Measurements from ENCODE around the gene FAM53A. TPM values are rescaled to one million over a fixed set of nuclear protein-coding genes. Genes with fewer than 3 reads are reported as not detected.

The FAM53A gene
- total and polyA plus RNA-seq, 5 donors from 2014 or later = 0.76 to 3.6 (median 1.8) TPM

DNA sequence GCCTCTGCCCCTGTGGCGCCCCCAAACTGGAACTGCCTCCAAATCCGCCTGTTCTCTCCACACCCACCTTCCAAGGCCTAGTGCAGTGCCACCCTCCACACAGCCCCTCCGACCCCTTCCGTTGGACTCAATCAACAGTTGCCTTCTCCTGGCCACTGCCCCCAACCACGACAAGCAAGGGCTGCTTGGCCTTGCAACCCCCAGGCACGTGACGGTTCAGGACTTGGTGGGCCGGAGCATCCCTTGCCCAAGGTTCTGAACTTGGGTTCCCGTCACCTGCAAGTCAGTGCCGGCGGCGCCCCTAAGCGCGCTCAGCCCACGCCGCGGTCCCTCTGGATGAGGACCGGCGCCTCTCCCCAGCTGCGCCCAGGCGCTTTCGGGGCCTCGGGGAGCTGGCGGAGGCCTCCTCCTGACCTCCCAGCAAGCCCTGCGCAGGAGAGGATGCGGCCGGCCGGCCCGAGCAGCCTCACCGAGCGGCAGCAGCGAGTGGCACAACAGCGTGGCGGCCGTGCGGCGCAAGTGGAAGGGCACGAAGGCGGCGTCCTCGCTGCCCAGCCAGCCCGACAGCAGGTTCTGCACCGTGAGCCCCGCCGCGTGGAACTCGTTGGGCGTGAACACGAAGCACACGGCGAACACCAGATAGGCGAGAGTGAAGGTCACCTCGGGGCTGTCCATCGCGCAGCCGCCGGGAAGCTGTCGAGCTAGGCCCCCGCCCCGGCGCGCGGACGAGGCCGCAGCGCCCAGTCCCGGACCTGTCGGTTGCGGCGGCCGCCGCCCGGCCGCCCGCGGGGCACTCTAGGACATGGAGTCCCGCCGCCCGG is 36.3 kb upstream of the FAM53A start:
- H3K36me3 Mint-ChIP-seq = peaks cover 5% of the 10 kb centered on the region
- Histone ChIP-seq H3K27ac (ENCODE audit: insufficient read depth, low read length, poor library complexity, severe bottlenecking) (peak overlapping the region; percentile 68), H3K4me1 (ENCODE audit: control insufficient read depth, insufficient read depth, low read length, poor library complexity, severe bottlenecking) (peaks cover 49% of the 10 kb centered on the region), H3K36me3 (ENCODE audit: control insufficient read depth, insufficient read depth, low read length) (peaks cover 5% of the 10 kb centered on the region), H3K4me3 (ENCODE audit: low read depth, low read length) (no peak overlapping the region), H3K27me3 (ENCODE audit: control insufficient read depth, insufficient read depth, low read length) (no peaks in the 10 kb centered on the region), H3K9me3 (ENCODE audit: control insufficient read depth in 2 of 2, low read length in 2 of 2) (no peaks in the 10 kb centered on the region)
- ATAC-seq (ENCODE audit: low read depth in 2 of 2) = peak in 1 of 2 donors; percentile 5
- H3K27ac Mint-ChIP-seq = peak overlapping the region; percentile 73 to 91 (median 80)
- H3K4me3 Mint-ChIP-seq = peak overlapping the region; percentile 81 to 99 (median 88)
- H3K4me1 Mint-ChIP-seq = peaks cover 7 to 57% (median 34%) of the 10 kb centered on the region in 4 donors
- H3K27me3 Mint-ChIP-seq = no peaks in the 10 kb centered on the region
- peaks cover 0 to 1% (median 0%) of the 10 kb centered on the region in 7 donors for H3K9me3 Mint-ChIP-seq
- DNase-seq = peak; percentile 37 to 70 (median 39)

DNA sequence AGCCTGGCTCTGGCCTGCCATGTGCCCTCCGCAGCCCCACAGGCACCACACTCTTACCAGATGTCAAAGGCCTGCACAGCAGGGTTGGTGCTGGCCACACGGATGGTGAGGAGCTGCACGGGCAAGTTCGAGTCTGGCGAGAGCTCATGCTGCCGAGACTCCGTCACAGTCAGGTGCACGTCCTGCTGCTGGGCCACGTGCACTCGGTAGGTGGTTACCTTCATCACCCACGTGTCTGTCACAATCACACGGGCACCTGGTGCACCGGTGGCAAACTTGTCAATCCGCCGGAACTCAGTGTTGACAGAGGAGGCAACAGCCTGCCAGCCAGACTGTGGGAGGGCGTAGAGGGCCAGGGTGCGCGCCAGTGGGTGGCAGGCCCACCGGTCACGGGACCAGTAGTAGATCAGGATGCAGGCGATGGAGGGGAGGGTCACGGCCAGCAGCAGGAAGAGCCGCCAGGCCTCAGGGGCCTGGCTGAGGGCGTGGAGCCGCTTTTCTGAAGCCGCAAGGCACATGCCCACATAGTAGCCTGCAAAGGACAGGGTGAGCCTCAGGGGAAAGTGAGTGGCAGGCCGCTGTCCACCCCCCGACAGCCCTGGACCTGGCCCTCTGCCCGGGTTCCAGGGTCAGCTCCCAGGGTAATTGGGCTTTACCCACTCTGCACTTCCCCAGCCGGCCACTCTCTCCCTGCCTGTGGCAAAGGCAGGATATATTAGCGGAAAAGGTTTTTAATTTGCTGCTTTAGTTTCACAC is 34.2 kb upstream of the FAM53A start:
- peak overlapping the region in 1 of 3 donors; percentile 54 for H3K27ac Mint-ChIP-seq
- Histone ChIP-seq H3K4me1 (ENCODE audit: control insufficient read depth, insufficient read depth, low read length, poor library complexity, severe bottlenecking) (peaks cover 49% of the 10 kb centered on the region), H3K4me3 (ENCODE audit: low read depth, low read length) (no peak overlapping the region), H3K27ac (ENCODE audit: insufficient read depth, low read length, poor library complexity, severe bottlenecking) (no peak overlapping the region), H3K9me3 (ENCODE audit: control insufficient read depth in 2 of 2, low read length in 2 of 2) (no peaks in the 10 kb centered on the region), H3K27me3 (ENCODE audit: control insufficient read depth, insufficient read depth, low read length) (no peaks in the 10 kb centered on the region), H3K36me3 (ENCODE audit: control insufficient read depth, insufficient read depth, low read length) (peaks cover 5% of the 10 kb centered on the region)
- peaks cover 0 to 1% (median 0%) of the 10 kb centered on the region in 7 donors for H3K9me3 Mint-ChIP-seq
- DNase-seq = no peak
- H3K27me3 Mint-ChIP-seq = no peaks in the 10 kb centered on the region
- ATAC-seq (ENCODE audit: low read depth in 2 of 2) = no peak
- H3K4me3 Mint-ChIP-seq = peak overlapping the region; percentile 15 to 90 (median 76)
- peaks cover 4 to 58% (median 30%) of the 10 kb centered on the region in 4 donors for H3K4me1 Mint-ChIP-seq
- no peaks in the 10 kb centered on the region for H3K36me3 Mint-ChIP-seq

DNA sequence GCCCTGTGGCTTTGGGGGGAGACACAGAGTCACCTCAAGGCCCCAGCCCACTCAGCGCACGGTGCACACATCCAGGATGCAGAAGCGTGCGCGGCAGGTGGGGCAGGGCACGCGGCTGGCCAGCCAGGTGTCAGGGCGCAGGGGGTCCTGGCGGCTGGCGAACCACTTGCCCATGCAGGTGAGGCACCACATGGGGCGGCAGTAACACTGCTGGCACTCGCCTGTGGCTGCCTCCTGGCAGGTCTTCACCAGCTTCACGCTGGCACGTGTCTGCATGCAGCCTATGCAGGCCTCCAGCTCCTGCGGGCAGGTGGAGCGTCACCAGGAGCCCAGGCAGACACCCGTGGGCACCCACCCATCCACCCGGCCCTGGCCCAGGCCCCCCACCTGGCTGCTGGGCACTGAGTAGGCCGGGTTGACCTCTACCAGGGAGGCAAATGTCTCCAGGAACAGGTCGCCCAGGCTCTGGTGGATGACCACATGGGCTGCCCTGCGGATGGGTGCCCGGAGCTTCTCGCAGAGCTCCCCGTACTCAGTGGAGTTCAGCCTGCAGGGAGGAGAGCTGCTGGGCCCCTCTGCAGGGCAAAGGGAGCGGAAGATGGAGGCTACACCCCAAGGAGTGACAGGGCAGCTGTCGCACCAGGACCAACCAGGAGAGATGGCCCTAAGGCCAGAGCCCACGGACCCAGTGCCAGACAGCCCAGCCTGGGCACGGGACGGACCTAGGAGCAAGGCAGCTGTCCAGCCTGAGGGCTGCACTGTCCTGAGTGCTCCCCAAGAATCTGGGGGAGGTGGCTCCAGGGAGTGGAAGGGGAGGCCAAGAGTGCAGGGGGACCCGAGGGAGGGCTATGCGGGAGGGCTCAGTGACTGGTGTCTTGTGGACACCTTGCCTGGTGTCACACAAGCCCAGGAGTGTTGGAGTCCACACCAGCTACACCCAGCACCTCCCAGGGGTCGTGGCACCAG is 33.3 kb upstream of the FAM53A start:
- Histone ChIP-seq H3K4me3 (ENCODE audit: low read depth, low read length) (no peak overlapping the region), H3K9me3 (ENCODE audit: control insufficient read depth in 2 of 2, low read length in 2 of 2) (no peaks in the 10 kb centered on the region), H3K4me1 (ENCODE audit: control insufficient read depth, insufficient read depth, low read length, poor library complexity, severe bottlenecking) (peaks cover 46% of the 10 kb centered on the region), H3K27ac (ENCODE audit: insufficient read depth, low read length, poor library complexity, severe bottlenecking) (no peak overlapping the region), H3K27me3 (ENCODE audit: control insufficient read depth, insufficient read depth, low read length) (no peaks in the 10 kb centered on the region), H3K36me3 (ENCODE audit: control insufficient read depth, insufficient read depth, low read length) (peaks cover 5% of the 10 kb centered on the region)
- no peaks in the 10 kb centered on the region for H3K36me3 Mint-ChIP-seq
- H3K4me1 Mint-ChIP-seq = peaks cover 0 to 55% (median 27%) of the 10 kb centered on the region in 4 donors
- H3K9me3 Mint-ChIP-seq = peaks cover 0 to under 1% (median 0%) of the 10 kb centered on the region in 7 donors
- no peaks in the 10 kb centered on the region for H3K27me3 Mint-ChIP-seq
- peak overlapping the region in 1 of 4 donors; percentile 99 for H3K4me3 Mint-ChIP-seq
- H3K27ac Mint-ChIP-seq = no peak overlapping the region
- ATAC-seq (ENCODE audit: low read depth in 2 of 2) (no peak), DNase-seq (no peak)

DNA sequence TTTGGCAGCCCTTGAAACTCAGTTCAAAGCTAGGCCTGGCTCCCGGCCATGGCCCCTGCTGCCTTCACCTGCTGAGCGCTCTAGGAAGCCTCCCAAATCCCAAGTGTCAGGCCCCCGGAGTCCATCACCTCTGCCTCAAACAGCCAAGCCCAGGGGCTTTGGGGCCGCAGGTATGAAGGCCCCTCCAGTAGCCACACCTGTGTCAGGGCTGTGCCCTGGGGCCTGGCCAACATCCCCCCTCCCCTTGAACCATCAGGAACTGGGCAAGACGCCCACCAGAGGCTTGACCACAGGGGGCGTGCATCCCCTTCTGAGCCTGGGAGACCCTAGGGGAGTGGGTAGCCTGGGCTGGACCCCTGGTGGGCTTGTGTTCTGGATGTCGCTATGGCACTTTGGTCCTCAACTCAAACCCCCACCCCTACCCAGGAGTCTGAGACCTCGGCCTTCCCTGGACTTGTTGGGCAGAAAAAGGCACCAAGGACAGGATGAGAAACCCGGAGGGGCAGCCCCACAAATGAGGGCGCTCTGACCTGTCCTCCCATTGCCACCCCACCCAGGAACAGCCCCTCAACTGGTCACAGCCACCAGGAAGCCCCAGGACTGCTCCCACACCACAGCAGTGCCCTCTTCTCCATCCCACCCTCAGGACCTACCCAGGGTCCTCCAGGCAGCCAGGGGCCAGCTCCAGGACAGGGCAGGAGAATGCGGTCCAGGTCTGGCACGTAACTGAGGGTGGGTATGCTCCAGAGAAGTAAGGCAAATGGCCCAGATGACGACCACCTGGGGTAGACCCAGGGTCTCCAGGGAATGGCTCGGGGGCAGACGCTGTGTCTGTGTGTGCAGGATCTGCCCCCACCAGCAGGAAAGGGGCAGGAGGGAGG is 32.2 kb upstream of the FAM53A start:
- no peak for DNase-seq
- H3K27me3 ChIP-seq (ENCODE audit: control insufficient read depth, insufficient read depth, low read length) = no peaks in the 10 kb centered on the region
- no peak for ATAC-seq (ENCODE audit: low read depth in 2 of 2)
- peak overlapping the region in 3 of 4 donors; percentile 46 to 99 (median 73) for H3K4me3 Mint-ChIP-seq
- H3K4me3 ChIP-seq (ENCODE audit: low read depth, low read length) = no peak overlapping the region
- peak overlapping the region in 1 of 3 donors; percentile 96 for H3K27ac Mint-ChIP-seq
- H3K36me3 ChIP-seq (ENCODE audit: control insufficient read depth, insufficient read depth, low read length) = peaks cover 5% of the 10 kb centered on the region
- no peak overlapping the region for H3K27ac ChIP-seq (ENCODE audit: insufficient read depth, low read length, poor library complexity, severe bottlenecking)
- no peaks in the 10 kb centered on the region for H3K9me3 ChIP-seq (ENCODE audit: control insufficient read depth in 2 of 2, low read length in 2 of 2)
- H3K4me1 Mint-ChIP-seq = peaks cover 0 to 48% (median 26%) of the 10 kb centered on the region in 4 donors
- no peaks in the 10 kb centered on the region for H3K36me3 Mint-ChIP-seq
- H3K9me3 Mint-ChIP-seq = no peaks in the 10 kb centered on the region
- peaks cover 41% of the 10 kb centered on the region for H3K4me1 ChIP-seq (ENCODE audit: control insufficient read depth, insufficient read depth, low read length, poor library complexity, severe bottlenecking)
- no peaks in the 10 kb centered on the region for H3K27me3 Mint-ChIP-seq

DNA sequence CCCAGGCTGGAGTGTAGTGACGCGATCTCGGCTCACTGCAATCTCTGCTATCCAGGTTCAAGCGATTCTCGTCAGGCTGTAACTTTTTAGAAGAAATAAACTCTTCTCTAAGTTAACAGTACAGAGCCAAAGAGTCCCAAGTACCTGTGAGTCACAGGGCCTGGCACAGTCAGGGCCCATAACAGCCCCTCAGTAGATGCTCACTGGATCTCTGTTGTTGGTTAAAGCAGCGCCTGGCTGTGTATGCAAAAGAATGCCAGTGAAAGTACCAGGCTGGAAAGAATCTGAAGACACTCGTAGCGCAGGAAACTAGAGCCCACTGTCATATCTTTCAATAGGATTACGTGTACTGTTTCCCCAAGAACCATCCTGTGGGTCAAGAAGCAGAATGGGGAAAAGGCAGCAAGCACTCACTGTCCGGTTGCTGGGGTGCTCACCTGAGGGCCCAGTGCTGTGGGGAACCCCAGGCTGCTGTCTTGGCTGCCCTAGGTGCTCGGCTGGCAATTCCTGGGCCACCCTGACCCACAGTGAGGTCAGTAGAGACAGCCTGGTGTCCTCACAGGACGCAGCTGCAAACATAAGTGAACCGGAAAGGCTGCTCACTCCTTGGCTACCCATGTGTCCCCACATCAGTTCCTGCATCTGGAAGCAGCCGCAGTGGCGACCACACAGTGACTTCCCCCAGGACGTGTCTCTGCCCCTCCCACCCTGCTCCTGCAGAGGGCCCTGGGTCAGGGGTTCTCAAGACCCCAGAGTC is 31.1 kb upstream of the FAM53A start:
- Histone ChIP-seq H3K4me1 (ENCODE audit: control insufficient read depth, insufficient read depth, low read length, poor library complexity, severe bottlenecking) (peaks cover 49% of the 10 kb centered on the region), H3K27ac (ENCODE audit: insufficient read depth, low read length, poor library complexity, severe bottlenecking) (peak overlapping the region; percentile 14), H3K9me3 (ENCODE audit: control insufficient read depth in 2 of 2, low read length in 2 of 2) (no peaks in the 10 kb centered on the region), H3K4me3 (ENCODE audit: low read depth, low read length) (no peak overlapping the region), H3K36me3 (ENCODE audit: control insufficient read depth, insufficient read depth, low read length) (peaks cover 5% of the 10 kb centered on the region), H3K27me3 (ENCODE audit: control insufficient read depth, insufficient read depth, low read length) (no peaks in the 10 kb centered on the region)
- no peaks in the 10 kb centered on the region for H3K9me3 Mint-ChIP-seq
- H3K27me3 Mint-ChIP-seq = no peaks in the 10 kb centered on the region
- no peak for DNase-seq
- no peaks in the 10 kb centered on the region for H3K36me3 Mint-ChIP-seq
- peak overlapping the region in 3 of 4 donors; percentile 97 to 99 (median 97) for H3K4me3 Mint-ChIP-seq
- peak overlapping the region; percentile 60 to 96 (median 62) for H3K27ac Mint-ChIP-seq
- ATAC-seq (ENCODE audit: low read depth in 2 of 2) = no peak
- peaks cover 4 to 55% (median 35%) of the 10 kb centered on the region in 4 donors for H3K4me1 Mint-ChIP-seq

DNA sequence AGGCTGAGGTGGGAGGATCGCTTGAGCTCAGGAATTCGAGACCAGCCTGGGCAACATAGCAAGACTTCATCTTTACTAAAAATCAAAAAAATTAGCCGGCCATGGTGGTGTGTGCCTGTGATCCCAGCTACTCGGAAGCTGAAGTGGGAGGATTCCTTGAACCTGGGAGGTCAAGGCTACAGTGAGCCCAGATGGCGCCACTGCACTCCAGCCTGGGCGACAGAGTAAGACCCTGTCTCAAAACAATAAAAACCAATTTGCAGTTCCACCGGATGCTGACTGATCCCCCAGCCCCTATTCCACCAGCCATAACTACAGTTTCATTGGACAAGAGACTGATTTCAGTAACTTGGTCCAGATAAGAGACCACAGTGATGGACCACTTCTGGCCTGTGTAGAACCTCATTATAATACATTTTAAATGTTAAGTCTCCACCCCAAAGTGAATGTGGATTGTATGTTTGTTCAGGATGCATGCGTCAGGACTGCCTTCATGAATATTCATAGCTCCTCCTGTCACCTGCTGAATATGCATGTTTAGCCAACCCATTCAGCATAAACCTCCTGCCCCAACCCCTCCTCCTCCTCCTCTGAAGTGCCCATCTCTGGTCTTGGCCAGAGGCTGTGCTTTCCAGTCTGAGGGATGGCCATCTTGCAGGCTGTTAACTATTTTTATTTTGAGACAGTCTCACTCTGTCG is 30.3 kb upstream of the FAM53A start:
- H3K9me3 Mint-ChIP-seq = no peaks in the 10 kb centered on the region

More for the DNA sequence above, 30.3 kb upstream of the FAM53A start:
- Mint-ChIP-seq H3K36me3 (no peaks in the 10 kb centered on the region), H3K4me1 (peaks cover 6 to 57% (median 36%) of the 10 kb centered on the region in 4 donors), H3K27me3 (no peaks in the 10 kb centered on the region), H3K27ac (peak overlapping the region; percentile 20 to 96 (median 62)), H3K4me3 (peak overlapping the region; percentile 96 to 99 (median 97))
- peak overlapping the region; percentile 94 for H3K27ac ChIP-seq (ENCODE audit: insufficient read depth, low read length, poor library complexity, severe bottlenecking)
- H3K27me3 ChIP-seq (ENCODE audit: control insufficient read depth, insufficient read depth, low read length) = no peaks in the 10 kb centered on the region
- peak overlapping the region; percentile 86 for H3K4me3 ChIP-seq (ENCODE audit: low read depth, low read length)
- peaks cover 5% of the 10 kb centered on the region for H3K36me3 ChIP-seq (ENCODE audit: control insufficient read depth, insufficient read depth, low read length)
- peak in 1 of 3 donors; percentile 44 for DNase-seq
- ATAC-seq (ENCODE audit: low read depth in 2 of 2) = no peak
- H3K9me3 ChIP-seq (ENCODE audit: control insufficient read depth in 2 of 2, low read length in 2 of 2) = no peaks in the 10 kb centered on the region
- peaks cover 49% of the 10 kb centered on the region for H3K4me1 ChIP-seq (ENCODE audit: control insufficient read depth, insufficient read depth, low read length, poor library complexity, severe bottlenecking)

Data from CD4-positive, CD25-positive, alpha-beta regulatory T cell (primary cell).